Hematopoietic multipotent progenitor cell treated with erythropoietin and hydrocortisone succinate and interleukin-3 and kit ligand, for 8 days (in vitro differentiated cells): ENCODE data around the gene OR7A10.

Experiments used
- DNase-seq: peaks from one replicate; pipeline ENCODE4 v3.0.0-alpha.2; 2015

Gene OR7A10

GRCh38 chr19:14848822-14849221 is at the start of gene OR7A10:
OR7A10 (minus strand) TSS chr19:14848922; CDS start chr19:14841877, 7,045 bp downstream.
- no peak for DNase-seq

- peak; percentile 94 for DNase-seq
Observed at GRCh38 chr19:14890643-14891379, 42.1 kb upstream of the OR7A10 start.

- DNase-seq: no peak
Observed at GRCh38 chr19:14889994-14890642, 41.4 kb upstream of the OR7A10 start.

- no peak for DNase-seq
Observed at GRCh38 chr19:14886032-14886431, 37.3 kb upstream of the OR7A10 start, which contains the start of gene OR7A17. OR7A17 (minus strand) TSS chr19:14886132; CDS start chr19:14881355, 4,777 bp downstream.

DNA sequence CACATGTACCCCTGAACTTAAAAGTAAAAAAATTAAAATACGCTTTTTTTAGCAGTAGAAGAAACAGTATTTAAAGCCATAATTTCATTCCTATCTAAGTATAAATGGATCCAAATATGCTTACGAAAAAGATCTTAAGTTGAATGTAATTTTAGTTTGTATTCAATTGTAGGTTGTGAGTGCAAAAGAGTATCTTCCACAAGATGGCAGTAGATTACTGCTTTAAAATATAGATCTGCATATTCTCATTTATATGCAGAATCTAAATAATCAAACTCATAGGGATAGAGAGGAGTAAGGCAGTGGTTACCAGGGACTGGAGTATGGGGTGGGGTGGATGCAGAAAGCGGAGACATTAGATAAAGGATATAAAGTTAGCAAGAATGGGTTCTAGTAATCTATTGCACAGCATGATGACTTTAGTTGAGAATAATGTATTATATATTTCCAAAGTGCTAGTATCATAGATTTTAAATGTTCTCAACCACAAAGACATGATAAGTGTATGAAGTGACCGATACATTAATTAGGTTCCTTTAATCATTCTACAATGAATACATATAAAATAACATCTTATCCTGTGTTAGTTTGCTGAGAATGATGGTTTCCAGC is 23.0 kb upstream of the OR7A10 start:
- peak; percentile 60 for DNase-seq

- no peak for DNase-seq
Observed at GRCh38 chr19:14868497-14868896, 19.8 kb upstream of the OR7A10 start.

- no peak for DNase-seq
Observed at GRCh38 chr19:14843578-14843977, 5.1 kb downstream of the OR7A10 start.

GRCh38 chr19:14843169-14843568 is 5.6 kb downstream of the OR7A10 start:
- DNase-seq: no peak

DNA sequence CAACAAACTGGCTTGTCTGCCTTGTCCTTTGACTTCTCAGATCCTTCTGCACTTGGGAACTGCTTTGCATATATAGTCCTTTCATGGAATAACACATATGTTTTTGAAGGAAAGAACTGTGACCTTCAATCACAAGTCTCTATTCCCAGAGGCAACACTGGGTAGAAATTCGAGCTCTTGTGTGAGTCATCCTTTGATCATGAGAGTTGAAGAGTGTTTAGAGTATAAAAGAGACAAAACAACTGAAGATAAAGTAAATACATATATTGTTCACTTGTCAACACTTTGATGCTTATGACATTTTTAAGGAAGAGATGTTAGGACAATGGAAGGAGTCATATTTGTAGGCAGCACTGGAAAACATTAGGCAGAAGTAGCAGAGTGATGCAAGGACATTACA is 8.5 kb downstream of the OR7A10 start:
- DNase-seq: no peak

GRCh38 chr19:14837391-14837790 is 11.3 kb downstream of the OR7A10 start:
- no peak for DNase-seq

GRCh38 chr19:14835011-14835410 is 13.7 kb downstream of the OR7A10 start, which contains the start of the genes OR7A5 and OR7C1:
OR7A5 (minus strand) TSS chr19:14835185; CDS start chr19:14828241, 6,944 bp downstream.
OR7C1 (minus strand) TSS chr19:14835185; CDS start chr19:14800136, 35,049 bp downstream.
- DNase-seq: no peak

DNA sequence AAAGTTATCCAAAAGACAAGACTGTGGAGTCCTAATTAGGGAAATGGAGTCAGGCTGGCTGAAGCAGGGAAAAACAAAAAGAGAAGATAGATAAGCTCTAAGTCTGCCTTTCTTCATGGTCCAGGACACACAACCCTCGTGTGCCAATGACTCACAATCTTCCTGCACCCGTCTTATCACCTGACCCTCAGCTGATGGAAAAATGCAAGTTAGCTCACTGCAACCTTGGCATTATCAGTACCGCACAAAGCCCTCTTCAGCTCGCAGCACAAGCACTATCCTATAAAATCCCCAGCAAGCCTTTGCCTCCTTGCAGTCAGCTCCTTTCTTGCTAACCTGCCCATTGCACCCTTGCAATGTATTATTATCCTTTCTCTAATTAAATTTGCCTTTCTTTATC is 18.0 kb downstream of the OR7A10 start:
- DNase-seq: peak; percentile 96

DNA sequence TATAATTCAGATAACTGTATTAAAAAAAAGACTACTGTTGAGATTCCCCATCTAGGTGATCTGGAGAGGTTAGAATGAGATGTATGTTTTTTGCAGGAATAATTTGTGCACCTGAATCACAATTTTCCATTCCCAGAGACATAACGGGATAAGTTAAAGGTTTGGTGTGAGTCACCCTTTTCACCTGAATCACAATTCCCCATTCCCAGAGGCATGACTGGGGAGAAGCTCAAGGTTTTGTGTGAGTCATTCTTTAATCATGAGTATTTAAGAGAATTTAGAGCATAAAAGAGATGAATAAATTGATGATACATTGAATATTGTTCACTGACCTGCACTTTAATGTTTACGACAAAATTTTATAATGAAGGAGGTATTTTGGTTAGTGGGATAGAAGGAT is 22.7 kb downstream of the OR7A10 start:
- DNase-seq: no peak

GRCh38 chr19:14821937-14822336 is 26.8 kb downstream of the OR7A10 start:
- no peak for DNase-seq

- DNase-seq: peak; percentile 9
Observed at GRCh38 chr19:14818588-14818987, 30.1 kb downstream of the OR7A10 start.

- DNase-seq: no peak
Observed at GRCh38 chr19:14817052-14817451, 31.7 kb downstream of the OR7A10 start.

DNA sequence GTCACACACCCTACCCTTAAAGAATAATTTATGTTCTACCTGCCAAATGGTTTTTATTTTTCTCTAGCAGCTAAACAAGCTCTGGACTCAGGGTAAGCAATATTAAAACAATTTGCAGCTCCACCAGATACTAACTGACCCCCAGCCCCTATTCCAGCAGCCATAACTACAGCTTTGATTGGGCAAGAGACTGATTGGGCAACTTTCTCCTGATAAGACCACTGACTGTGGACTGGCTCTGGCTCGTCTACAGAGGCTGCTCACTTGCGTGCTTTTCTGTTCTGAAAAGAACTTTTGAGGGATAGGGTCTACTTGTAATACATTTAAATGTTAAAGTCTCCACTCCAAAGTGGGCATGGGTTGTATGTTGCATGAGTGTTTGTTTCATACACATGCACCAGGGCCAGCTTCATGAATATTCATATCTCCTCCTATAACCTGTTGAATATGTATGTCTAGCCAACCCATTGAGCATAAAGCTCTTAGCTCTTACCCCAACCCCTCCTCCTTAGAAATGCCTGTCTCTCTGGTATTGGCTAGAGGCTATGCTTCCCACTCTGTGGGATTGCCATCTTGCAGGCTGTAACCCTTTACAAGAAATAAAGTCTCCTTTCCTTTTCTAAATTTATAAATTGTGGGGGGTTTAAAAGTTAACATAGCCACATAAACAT is 33.6 kb downstream of the OR7A10 start:
- no peak for DNase-seq

DNA sequence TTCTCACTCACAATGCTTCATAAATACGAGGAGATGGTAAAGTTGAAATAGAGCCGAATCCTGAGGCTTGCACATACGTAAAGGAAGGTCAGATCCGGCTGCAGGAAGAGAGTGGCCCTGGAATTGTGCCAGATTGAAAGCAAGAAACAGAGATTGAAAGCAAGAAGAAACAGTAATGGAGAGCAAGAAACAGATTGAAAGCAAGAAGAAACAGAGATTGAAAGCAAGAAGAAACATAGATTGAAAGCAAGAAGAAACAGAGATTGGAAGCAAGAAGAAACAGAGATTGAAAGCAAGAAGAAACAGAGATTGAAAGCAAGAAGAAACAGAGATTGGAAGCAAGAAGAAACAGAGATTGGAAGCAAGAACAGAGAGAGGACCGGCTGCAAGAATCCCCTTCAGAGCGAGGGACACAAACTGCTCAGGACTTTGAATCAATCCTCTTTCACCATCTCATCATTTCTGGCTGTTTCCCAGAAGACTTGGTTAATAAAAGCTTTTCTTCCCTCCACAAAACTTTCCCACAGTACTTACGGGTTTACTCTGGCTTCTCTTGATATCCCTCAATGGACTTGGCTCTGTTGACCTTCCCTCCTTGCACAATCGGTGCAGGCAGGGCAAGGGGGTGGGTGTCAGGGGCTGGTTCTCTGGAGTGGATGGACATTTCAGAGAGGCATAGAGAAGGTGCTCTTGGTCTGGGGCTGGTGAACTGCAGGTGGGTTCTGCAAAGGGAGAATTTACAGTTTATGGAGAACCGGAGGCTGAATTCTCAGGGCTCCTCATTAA is 39.3 kb downstream of the OR7A10 start:
- DNase-seq: no peak

GRCh38 chr19:14804765-14805164 is 44.0 kb downstream of the OR7A10 start:
- DNase-seq: no peak

DNA sequence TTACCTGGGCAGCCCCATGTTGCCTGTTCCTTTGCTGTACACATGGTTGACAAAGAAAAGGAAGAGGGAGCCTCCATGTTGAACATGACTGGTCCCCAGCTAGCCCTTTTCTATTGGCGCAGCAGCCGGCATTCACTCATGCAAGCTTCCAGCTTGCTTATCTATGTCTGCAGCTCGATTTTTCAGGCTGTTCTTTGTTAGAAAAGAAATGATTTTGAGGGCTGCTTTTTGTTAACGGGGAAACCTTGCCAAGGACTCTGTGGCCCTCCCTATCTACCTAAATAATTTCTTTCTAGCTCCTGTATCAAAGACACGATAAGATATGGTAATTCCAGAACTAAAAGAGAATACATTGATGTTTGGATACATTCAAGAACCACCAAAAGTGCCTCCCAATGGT is 50.0 kb downstream of the OR7A10 start:
- no peak for DNase-seq

DNA sequence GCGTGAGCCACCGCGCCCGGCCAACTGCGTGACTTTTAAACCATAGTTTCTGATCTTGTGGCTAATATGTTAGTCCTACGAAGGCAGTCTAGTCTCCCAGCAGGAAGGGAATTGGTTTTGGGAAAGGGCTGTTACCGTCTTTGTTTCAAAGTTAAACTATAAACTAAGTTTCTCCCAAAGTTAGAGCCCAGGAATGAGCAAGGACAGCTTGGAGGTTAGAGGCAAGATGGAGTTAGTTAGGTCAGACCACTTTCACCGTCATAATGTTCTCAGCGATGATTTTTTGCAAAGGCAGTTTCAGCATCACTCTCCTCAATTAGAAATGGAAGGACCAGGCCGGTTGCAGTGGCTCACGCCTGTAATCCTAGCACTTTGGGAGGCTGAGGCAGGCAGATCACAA is 52.7 kb downstream of the OR7A10 start:
- no peak for DNase-seq

- peak; percentile 58 for DNase-seq
Observed at GRCh38 chr19:14795078-14795721, 53.5 kb downstream of the OR7A10 start.
